ENCODE data around the gene PDLIM5.
"Not testable (repeated sequence)": the region's sequence is repeated elsewhere in the genome, so short reads cannot be mapped to it uniquely, and the experiment has no call there.

The PDLIM5 gene

DNA sequence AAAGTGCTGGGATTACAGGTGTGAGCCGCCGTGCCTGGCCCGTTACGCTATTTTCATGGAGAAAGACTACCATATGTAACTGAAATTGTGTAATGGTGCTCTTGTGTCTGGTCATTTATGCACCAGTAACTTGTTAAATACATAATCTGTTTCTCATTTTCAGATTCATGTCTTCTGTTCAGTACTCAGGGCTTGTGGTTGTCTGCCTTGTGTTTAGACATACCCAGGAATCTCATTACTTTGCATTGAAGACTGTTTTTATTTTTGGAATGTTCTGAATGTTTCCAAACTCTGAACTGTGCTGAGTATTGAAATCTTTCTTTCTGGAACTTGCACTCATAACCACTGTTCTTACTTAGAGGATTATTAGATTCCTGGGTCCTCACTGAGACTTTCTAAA, 52.8 kb downstream of the PDLIM5 start:
- DNase-seq: no peak

- no peak for DNase-seq
Measured at GRCh38 chr4:94506822-94507221, 55.1 kb downstream of the PDLIM5 start.

GRCh38 chr4:94507281-94507680, 55.5 kb downstream of the PDLIM5 start:
- DNase-seq: no peak

GRCh38 chr4:94507708-94508107, 56.0 kb downstream of the PDLIM5 start:
- DNase-seq: peak; percentile 55

GRCh38 chr4:94508296-94508695, 56.6 kb downstream of the PDLIM5 start:
- no peak for DNase-seq

- DNase-seq: no peak
Measured at GRCh38 chr4:94508806-94509205, 57.1 kb downstream of the PDLIM5 start.

- DNase-seq: no peak
Measured at GRCh38 chr4:94511591-94511990, 59.8 kb downstream of the PDLIM5 start.

DNA sequence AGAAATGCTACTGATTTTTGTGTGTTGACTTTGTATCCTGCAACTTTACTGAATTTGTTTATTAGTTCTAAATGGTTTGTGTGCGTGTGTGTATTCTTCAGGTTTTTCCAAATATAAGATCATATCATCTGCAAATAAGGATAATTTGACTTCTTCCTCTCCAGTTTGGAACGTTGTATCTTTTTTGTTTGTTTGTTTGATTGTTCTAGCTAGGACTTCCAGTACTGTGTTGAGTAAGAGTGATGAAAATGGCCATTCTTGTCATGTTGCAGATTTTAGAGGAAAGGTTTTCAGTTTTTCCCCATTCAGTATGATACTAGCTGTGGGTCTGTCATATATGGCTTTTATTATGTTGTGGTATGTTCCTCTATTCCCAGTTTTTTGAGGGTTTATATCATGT, 61.8 kb downstream of the PDLIM5 start:
- not testable (repeated sequence) for DNase-seq

DNA sequence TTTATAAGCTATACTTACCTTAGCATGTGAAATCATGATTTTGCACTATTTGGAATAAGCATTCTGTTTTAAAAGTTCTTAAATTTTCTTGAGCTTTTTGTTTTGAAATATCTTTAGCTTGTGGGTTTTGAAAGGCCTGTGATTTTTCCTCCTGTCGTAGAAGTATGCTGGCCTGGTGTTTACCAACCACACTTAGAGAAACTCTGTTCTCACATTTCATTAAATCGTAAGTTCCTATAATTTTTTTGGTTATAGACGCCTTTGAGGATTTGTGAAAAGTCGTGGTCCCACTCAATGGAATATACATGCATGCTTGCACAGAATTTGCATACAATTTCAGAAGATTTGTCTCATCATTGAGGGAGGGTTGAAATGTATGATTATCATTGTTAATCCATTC, 63.6 kb downstream of the PDLIM5 start:
- DNase-seq: no peak

DNA sequence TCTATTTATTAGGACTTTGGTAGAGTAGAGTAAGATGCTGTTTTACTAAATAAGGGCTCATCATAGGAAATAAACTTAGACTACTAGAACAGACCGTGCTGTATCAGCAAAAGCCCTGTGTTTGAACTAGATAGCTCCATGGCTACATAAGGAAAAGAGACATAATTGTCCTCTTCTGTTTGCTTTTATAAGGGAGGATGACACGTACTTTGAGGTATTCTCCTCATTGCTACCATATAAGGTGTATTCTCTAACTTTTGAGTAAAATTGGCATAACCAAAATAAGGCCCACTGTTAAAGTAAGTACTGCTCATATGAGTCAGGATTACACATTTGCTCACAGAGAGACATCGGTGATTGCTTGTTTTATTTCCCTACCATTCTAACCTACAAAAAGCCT, 64.3 kb downstream of the PDLIM5 start:
- no peak for DNase-seq

DNA sequence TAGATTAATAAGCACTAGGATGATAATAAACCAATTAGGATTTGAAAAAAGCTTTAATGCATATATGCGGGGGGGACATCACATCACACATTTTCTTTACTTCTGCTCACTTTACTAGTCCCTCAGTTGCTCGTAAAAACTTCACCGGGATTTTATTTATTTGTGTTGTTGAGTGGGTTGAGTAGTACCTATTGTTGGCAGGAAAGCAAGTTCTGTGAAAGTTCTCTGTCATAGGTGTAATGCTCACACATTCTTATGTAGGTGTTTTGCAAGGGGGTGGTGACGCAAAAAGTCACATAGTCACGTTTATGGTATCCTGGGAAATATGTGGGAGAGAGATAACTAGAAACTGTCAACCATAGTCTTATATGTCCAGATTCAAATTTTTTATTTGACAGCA, 65.3 kb downstream of the PDLIM5 start:
- DNase-seq: no peak

DNA sequence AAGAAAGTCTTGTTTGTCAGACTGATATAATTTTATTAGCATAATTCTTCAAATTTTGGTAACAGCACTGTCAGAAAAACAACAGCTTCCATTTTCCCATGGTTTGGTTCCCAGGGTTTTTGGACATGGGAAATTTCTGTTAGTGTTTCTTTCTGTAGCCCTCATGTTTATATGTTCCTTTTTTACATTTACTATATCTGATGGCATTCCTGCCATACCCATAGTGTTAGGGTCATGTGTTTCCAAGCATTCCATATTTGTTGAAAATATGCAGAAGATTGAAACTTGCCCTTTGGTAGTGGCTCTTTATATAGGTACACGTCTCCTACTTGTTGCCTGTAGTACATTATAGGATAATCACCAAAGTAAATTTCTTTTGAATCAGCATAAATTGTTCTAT, 65.8 kb downstream of the PDLIM5 start:
- no peak for DNase-seq

DNA sequence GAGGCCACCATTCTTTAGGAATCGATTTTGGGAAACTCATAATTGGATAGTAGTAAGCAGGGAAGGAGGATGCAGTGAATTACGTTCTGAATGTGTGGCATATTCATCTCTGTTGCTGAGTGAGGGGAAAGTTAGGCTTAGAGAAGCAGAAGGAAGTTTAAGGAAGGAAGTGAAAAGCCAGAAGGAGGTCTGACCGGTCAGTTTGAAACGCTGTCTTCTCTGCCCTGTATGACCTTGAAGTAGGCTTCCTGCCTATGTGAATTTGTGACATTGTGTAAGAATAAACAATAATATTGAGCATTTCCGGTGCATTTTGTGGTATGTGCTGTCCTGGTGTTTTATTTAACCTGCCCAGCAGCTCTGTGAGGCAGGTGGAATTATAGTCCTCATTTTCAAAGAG, 67.3 kb downstream of the PDLIM5 start:
- DNase-seq: peak; percentile 50

- peak; percentile 17 for DNase-seq
Measured at GRCh38 chr4:94519925-94520789, 68.4 kb downstream of the PDLIM5 start.

DNA sequence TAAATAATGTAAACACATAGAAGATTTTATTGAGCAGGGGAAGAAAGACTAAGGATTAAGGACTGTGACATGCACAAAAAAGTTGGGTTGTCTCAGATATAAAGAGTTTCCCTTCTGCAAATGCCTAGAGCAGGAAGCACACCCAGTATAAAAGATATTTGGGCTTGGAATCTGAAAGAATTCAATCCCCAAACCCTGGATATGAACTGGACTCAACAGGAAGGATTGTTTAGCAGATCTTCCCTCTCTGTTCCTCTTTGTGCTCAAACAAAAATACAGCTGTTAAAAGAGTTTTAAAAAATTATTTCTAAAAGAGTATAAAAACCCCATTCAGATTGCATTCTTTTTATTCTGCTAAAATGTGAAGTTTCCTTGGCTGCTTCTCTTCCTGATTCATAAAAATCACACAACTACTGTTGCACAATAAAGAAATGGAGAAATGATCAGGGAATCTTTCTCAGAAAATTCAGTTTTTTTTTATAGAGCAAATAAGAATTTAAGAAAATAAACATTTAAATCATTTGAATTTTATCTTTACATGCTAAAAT, 71.4 kb downstream of the PDLIM5 start:
- DNase-seq: peak; percentile 59

- no peak for DNase-seq
Measured at GRCh38 chr4:94523617-94524016, 71.9 kb downstream of the PDLIM5 start.

DNA sequence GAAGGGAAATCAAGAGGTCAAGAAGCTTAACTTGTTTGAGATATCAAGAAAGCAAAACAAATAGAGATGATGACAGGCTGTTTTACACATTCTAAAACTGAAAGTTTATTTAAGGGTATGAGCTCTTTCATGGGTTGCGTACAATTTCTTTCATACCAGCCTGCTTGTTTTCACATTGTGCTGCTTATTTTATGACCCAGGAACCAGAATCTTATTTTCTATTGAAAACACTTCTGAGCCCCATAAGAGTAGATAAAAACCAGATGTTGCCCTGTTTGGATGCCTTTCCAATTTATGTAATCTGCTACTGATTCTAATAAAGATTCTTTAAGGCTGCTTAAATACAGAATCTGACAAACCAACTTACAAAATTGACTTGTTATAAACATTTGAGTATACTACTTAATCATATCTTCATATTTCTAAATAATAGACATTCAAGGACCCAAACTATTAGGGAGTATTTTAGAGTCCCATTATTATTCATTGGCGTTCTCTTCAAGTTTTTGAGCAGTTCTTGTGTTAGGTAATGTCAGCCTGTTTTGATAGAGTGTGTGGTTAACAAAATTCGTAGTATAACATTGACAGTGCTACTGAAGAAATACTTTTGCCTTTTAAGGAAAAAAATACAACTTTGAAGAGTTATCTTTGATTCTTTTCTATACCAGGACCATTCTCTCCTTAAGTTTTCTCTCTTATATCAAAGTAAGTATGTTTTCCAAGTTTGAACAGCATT, 74.4 kb downstream of the PDLIM5 start:
- peak; percentile 35 for DNase-seq

DNA sequence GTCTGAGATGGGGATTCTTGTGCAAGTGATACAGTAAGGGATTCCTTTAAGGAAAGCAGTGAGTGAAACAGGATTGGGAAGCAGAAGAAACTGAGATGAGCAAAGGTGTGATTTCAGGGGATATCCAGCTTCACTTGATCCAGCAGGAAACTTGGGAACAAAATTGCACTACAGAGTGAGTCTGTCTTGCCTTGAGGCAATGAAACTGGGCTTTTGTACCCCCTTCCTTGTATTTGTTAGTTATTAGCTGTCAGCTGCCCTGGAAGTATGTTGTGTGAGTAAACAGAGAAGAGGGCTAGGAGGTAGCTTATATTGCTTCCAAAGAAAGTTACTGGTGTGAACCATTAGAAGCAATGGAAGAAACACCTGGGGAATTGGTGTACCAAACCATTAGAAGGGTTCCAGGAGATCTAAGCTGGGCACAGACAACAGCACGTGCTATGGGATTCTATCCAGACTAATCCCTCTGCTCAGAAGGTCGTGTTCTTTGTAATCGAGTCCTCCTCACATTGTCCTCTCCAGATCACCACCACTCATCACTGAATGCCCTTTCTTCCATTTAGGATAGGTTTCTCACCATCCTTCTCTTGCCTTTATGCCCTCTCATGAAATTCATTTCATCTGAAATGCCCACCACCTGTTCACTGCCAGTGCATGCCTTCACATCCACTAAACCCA, 76.0 kb downstream of the PDLIM5 start:
- no peak for DNase-seq

- no peak for DNase-seq
Measured at GRCh38 chr4:94528792-94529451, 77.2 kb downstream of the PDLIM5 start.

DNA sequence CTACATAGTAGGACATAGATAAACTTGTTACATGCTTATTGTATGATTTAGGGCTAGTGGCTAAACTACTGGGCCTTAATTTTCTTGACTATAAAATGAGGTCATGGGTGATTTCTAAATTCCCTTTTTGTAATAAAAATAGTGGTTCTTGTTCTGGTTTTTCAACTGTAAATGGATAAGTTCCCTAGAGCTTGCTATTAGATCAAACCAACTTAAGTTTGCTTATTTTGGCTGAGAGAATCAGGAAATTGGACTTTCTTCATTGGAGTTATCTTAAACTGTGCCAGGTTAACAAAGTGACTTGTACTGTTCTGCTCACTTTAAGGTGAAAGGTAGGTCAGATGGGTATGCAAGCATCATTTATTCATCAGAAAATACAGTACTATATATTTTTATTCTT, 78.3 kb downstream of the PDLIM5 start:
- peak; percentile 8 for DNase-seq

DNA sequence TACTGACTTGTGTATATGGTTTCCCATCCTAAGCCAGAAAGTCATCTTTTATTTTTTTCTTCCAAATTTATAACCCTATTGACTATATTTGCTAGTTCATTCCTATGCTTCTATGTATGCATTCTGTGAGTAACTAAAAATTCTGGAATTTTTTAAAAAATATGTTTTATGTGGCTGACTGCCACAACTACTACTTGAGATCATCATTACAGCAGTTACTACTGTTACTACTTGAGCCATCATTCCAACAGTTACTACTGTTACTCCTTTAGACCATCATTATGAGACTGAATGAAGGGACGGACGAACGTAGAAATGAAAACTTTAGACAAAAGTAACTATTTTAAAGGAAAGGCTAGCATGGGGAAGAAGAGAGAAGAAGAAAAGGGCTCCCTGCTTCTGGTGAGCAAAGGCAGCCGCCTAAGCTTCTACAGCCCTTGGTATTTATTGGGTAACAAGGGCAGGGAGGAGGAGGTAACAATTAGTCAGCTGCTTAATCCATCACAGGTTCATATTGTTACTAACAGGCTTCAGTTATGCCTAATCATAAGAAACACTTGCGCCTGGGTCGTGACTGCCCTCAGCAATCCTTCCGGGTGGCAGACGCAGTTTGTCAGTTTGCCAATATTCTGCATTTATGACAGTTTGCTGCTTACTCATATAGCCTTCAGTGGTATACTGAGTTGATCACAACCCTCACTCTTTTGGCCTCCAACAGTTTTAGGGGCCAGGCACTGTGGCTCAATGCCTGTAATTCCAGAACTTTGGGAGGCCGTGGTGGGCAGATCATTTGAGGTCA, 80.4 kb downstream of the PDLIM5 start:
- no peak for DNase-seq

Data from inflammatory macrophage treated with lipopolysaccharide for 4 hours (primary cell).